A549 treated with ZK216348 at 1 μM for 4 hours (cell line): ENCODE data around the gene BTBD3. TPM values are rescaled to one million over a fixed set of nuclear protein-coding genes. Genes with fewer than 3 reads are reported as not detected.

Experiments used
- total RNA-seq: library from RNA; stranded (reverse); fragments of 200-300 nt; extraction: Qiagen RNA extraction; gene quantifications from 5 replicates; pipeline ENCODE4 v1.2.3, GENCODE V29; 2022; ENCODE audit warnings: low read depth

The BTBD3 gene
- total RNA-seq = 12.2 to 18.1 TPM (median 16.3 TPM) in 5 replicates

DNA sequence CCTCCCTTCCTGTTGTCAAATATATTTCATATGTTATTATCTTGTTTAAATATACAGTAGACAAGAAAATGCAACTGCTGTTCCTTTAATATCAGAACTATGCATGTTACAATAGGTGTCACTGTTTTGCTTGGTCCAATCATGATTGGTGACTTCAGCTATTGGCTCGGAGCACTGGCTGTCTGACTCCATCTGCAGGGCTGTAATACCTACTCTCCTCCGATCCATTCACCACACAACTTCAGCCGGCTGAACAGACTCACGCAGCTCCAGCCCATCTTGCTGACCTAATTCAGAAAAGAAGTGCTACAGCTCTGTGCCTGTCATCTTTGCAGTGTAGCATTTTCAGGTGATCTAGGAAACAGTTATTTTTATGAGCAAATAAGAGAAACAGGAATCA is at the start of gene BTBD3:
Gene BTBD3, plus strand, starts transcription at position 231 of the 400 bp plus-strand sequence. CDS start 383 bp downstream, outside the sequence.

